Measurements from ENCODE around the gene G6PC1. TPM values are rescaled to one million over a fixed set of nuclear protein-coding genes. Genes with fewer than 3 reads are reported as not detected.

The G6PC1 gene
- polyA plus RNA-seq, 1 donor from 2014 or later = not detected

GRCh38 chr17:42886283-42887176 is 14.1 kb upstream of the G6PC1 start:
- no peak for TF ChIP-seq REST (IDR thresholded peaks at IDR 0.05; ENCODE audit: borderline replicate concordance)
- no peak for TF ChIP-seq TAF1 (IDR thresholded peaks at IDR 0.05; ENCODE audit: low read depth)
- TF ChIP-seq MXI1 (conservative IDR thresholded peaks at IDR 0.05; ENCODE audit: poor library complexity, severe bottlenecking) = no peak
- TF ChIP-seq EZH2 (IDR thresholded peaks at IDR 0.05; ENCODE audit: borderline replicate concordance, insufficient read depth, low read length, poor library complexity, severe bottlenecking) = no peak
- H4K20me1 ChIP-seq (ENCODE audit: insufficient read depth) = no peaks in the 10 kb centered on the region
- H3K9me2 ChIP-seq (ENCODE audit: insufficient read depth, low read length) = no peaks in the 10 kb centered on the region
- H3K4me2 ChIP-seq (ENCODE audit: low read length) = no peak overlapping the region
- H3K79me2 ChIP-seq (replicated peaks; ENCODE audit: insufficient read depth, low read length) = no peaks in the 10 kb centered on the region
- H2AFZ ChIP-seq (ENCODE audit: low read depth, low read length) = no peak overlapping the region
- no peak overlapping the region for H3K4me3 ChIP-seq (ENCODE audit: low read length)
- H3K36me3 ChIP-seq (ENCODE audit: insufficient read depth, low read length) = no peaks in the 10 kb centered on the region
- no peak overlapping the region for H3K9ac ChIP-seq (ENCODE audit: low read length)
- H3K27me3 ChIP-seq (ENCODE audit: insufficient read depth, low read depth, low read length) = no peaks in the 10 kb centered on the region
- no peak overlapping the region for H3K27ac ChIP-seq (ENCODE audit: low read length)
- H3K9me3 ChIP-seq (ENCODE audit: low read length) = no peaks in the 10 kb centered on the region
- no peaks in the 10 kb centered on the region for H3F3A ChIP-seq (ENCODE audit: insufficient read depth, low read length, poor library complexity, severe bottlenecking)

GRCh38 chr17:42889809-42890208 is 10.8 kb upstream of the G6PC1 start:
- H3K9me3 ChIP-seq (ENCODE audit: low read length) = no peaks in the 10 kb centered on the region
- no peak overlapping the region for H3K4me3 ChIP-seq (ENCODE audit: low read length)
- H3K4me2 ChIP-seq (ENCODE audit: low read length) = no peak overlapping the region
- no peaks in the 10 kb centered on the region for H3K9me2 ChIP-seq (ENCODE audit: insufficient read depth, low read length)
- no peaks in the 10 kb centered on the region for H3K36me3 ChIP-seq (ENCODE audit: insufficient read depth, low read length)
- no peak overlapping the region for H3K27ac ChIP-seq (ENCODE audit: low read length)
- H3K9ac ChIP-seq (ENCODE audit: low read length) = no peak overlapping the region
- TF ChIP-seq POLR2AphosphoS5 (IDR thresholded peaks at IDR 0.05) (no peak), SMC3 (conservative IDR thresholded peaks at IDR 0.05; ENCODE audit: poor library complexity) (no peak), REST (IDR thresholded peaks at IDR 0.05; ENCODE audit: borderline replicate concordance) (no peak)
- H3K79me2 ChIP-seq (replicated peaks; ENCODE audit: insufficient read depth, low read length) = no peaks in the 10 kb centered on the region
- H2AFZ ChIP-seq (ENCODE audit: low read depth, low read length) = no peak overlapping the region
- H3F3A ChIP-seq (ENCODE audit: insufficient read depth, low read length, poor library complexity, severe bottlenecking) = no peaks in the 10 kb centered on the region
- H3K27me3 ChIP-seq (ENCODE audit: insufficient read depth, low read depth, low read length) = no peaks in the 10 kb centered on the region
- no peaks in the 10 kb centered on the region for H4K20me1 ChIP-seq (ENCODE audit: insufficient read depth)
